Heart right ventricle (tissue), 16 donors: ENCODE measurements around the gene PIK3CB. TPM values are rescaled to one million over a fixed set of nuclear protein-coding genes. Genes with fewer than 3 reads are reported as not detected.

ENCODE experiments used
- ATAC-seq, 8 donors: fragments of 200-7000 bp; cut with Tn5 transposase; one replicate each; pipeline ENCODE4 v1.9.1; 2020; ENCODE audit warnings: mild to moderate bottlenecking in 8 of 8, moderate library complexity in 8 of 8, moderate number of reproducible peaks in 1 of 8
- DNase-seq, 2 donors: peaks; one replicate each; pipeline ENCODE4 v3.0.0-alpha.2; 2020
- H3K27ac ChIP-seq, 10 donors: fragments of 200-600 bp; sonication (generic) in 2 of 10; one replicate each; pipeline versions ENCODE4 v1.5.0 to v1.8.0; 2020 to 2022; ENCODE audit warnings: mild to moderate bottlenecking in 3 of 10
- H3K27me3 ChIP-seq, 7 donors: fragments of 200-600 bp; one replicate each; pipeline ENCODE4 v1.8.0; 2021 to 2022; ENCODE audit warnings: mild to moderate bottlenecking in 2 of 7
- H3K36me3 ChIP-seq, 9 donors: fragments of 200-600 bp; sonication (generic) in 1 of 9; one replicate each; pipeline versions ENCODE4 v1.5.0 to v1.8.0; 2020 to 2022; ENCODE audit warnings: mild to moderate bottlenecking in 2 of 9
- H3K4me1 ChIP-seq, 9 donors: fragments of 200-600 bp; sonication (generic) in 1 of 9; one replicate each; pipeline versions ENCODE4 v1.5.0 to v1.8.0; 2020 to 2022; ENCODE audit warnings: mild to moderate bottlenecking in 4 of 9
- H3K4me3 ChIP-seq, 10 donors: fragments of 200-600 bp; sonication (generic) in 2 of 10; one replicate each; pipeline versions ENCODE4 v1.5.0 to v1.8.0; 2020 to 2022; ENCODE audit warnings: mild to moderate bottlenecking in 7 of 10, moderate library complexity in 2 of 10
- H3K9me3 ChIP-seq, 11 donors: fragments of 200-600 bp in 10 of 11; sonication (generic) in 2 of 11; one replicate each; pipeline versions ENCODE4 v1.5.0 to v1.8.0; 2013 to 2022; ENCODE audit warnings: mild to moderate bottlenecking in 2 of 11, control low read depth in 1 of 11, moderate library complexity in 1 of 11
- CTCF ChIP-seq, 9 donors: fragments of 200-600 bp; sonication (generic) in 2 of 9; IDR thresholded peaks; one replicate each; pipeline versions ENCODE4 v1.5.0 to v1.8.0; 2021 to 2022; ENCODE audit warnings: antibody characterized with exemption in 9 of 9, mild to moderate bottlenecking in 5 of 9, moderate library complexity in 1 of 9
- WGBS, 2 donors: extraction: QIAGEN DNeasy Blood & Tissue Kit; methylation state at CpG; one replicate each; pipeline ENCODE4 v1.1.7; 2013; ENCODE audit warnings: inconsistent platforms in 1 of 2; 5-methylcytosine and 5-hydroxymethylcytosine counted together
- intact Hi-C, 10 donors: fragments of 100-400 bp; cut with DNase I; formaldehyde crosslinking; loops; one replicate each; pipeline versions ENCODE4 v1.11.1 to v1.14.2; 2022
- polyA plus RNA-seq, 2 donors: library from polyadenylated mRNA; stranded (reverse); fragments of 200-250 nt; gene quantifications; one replicate each; pipeline ENCODE4 v1.2.3, GENCODE V29; 2013
- total RNA-seq, 10 donors: library from RNA; stranded (reverse); fragmentation: NEBNext Ultra II Directional in 3 of 10; extraction: Animal tissue kit (Norgen Biotek cat#: 25700) in 3 of 10; gene quantifications; one replicate each; pipeline versions ENCODE4 v1.2.1 to v1.2.4, GENCODE V29; 2021 to 2023
- donor health status: Arrhythmogenic right ventricular cardiomyopathy.
- donor health status: ischemic (EF 13 %, LVEDD 7.1; RV severe dilation, severe dysfunction).
- donor health status: healthy with polysubstance abuse.
- donor health status: DM: no; HTN: yes; CAD: no.
- donor health status: DM: no; HTN: no; CAD: no.
- donor health status: ischemic (EF 25% LVEDD 6.9; RV normal size, moderate dysfunction).
- donor health status: ischemic (EF 25% LVEDD 5.7; RV mildly dilated, moderate dysfunction).
- donor health status: healthy.
- donor health status: DM: yes; HTN: yes; CAD: no.
- donor health status: Ischemic cardiomyopathy.
- donor health status: ischemic (EF 35%, LVEDD 5.7; RV mildly dilated, moderate dysfunction).
- donor health status: nonischemic (EF 11% LVEDD 7.7; RV severe dilation, severe dysfunction).
- donor health status: DM: yes; HTN: yes; CAD: no.
- donor health status: PGD.
- donor health status: ischemic (EF 29% LVEDD 5.4; RV normal size, mild dysfunction).
- donor health status: nonischemic (EF 23%, LVEDD 6.1; RV moderate dilation, normal function).

The PIK3CB gene
- total and polyA plus RNA-seq, 12 donors: 8.1 to 45.7 (median 29.3) TPM

GRCh38 chr3:138872632-138873031 is 37.9 kb upstream of the PIK3CB start:
- H3K27me3 ChIP-seq: no peaks in the 10 kb centered on the region
- no peaks in the 10 kb centered on the region for H3K36me3 ChIP-seq
- H3K4me3 ChIP-seq: no peak overlapping the region
- H3K4me1 ChIP-seq: peaks cover 0 to 19% (median 0%) of the 10 kb centered on the region in 9 donors
- 91 to 96% methylated on average over 4 of the region's 4 CpGs for WGBS, 2 donors
- DNase-seq: no peak
- no peak for ATAC-seq
- H3K27ac ChIP-seq: peak overlapping the region in 1 of 10 donors; percentile 79
- H3K9me3 ChIP-seq: peaks cover 0 to 8% (median 0%) of the 10 kb centered on the region in 11 donors
- TF ChIP-seq CTCF (IDR thresholded peaks at IDR 0.05): no peak
- intact Hi-C loops: no loop called here

GRCh38 chr3:138867996-138868395 is 33.3 kb upstream of the PIK3CB start:
- no peak for DNase-seq
- H3K9me3 ChIP-seq: no peaks in the 10 kb centered on the region
- no peak overlapping the region for H3K4me3 ChIP-seq
- WGBS, 2 donors: 9 to 20% methylated on average over 1 of the region's 1 CpG
- H3K36me3 ChIP-seq: no peaks in the 10 kb centered on the region
- ATAC-seq: peak in 1 of 8 donors; percentile 46
- peak overlapping the region in 2 of 10 donors; percentile 35 to 49 for H3K27ac ChIP-seq
- H3K4me1 ChIP-seq: peaks cover 0 to 16% (median 7%) of the 10 kb centered on the region in 9 donors
- no peak for TF ChIP-seq CTCF (IDR thresholded peaks at IDR 0.05)
- H3K27me3 ChIP-seq: no peaks in the 10 kb centered on the region
- intact Hi-C loops: no loop called here

- no peak for DNase-seq
- 94% methylated on average over 4 of the region's 4 CpGs for WGBS, 2 donors
- peaks cover 4 to 33% (median 21%) of the 10 kb centered on the region in 9 donors for H3K4me1 ChIP-seq
Observed at GRCh38 chr3:138863776-138864113, 29.0 kb upstream of the PIK3CB start.

GRCh38 chr3:138862924-138863775 is 28.4 kb upstream of the PIK3CB start:
- DNase-seq (peak in 1 of 2 donors; percentile 14), ATAC-seq (peak in 7 of 8 donors; percentile 58 to 90 (median 80))
- Histone ChIP-seq H3K9me3 (no peaks in the 10 kb centered on the region), H3K27ac (peak overlapping the region in 9 of 10 donors; percentile 24 to 88 (median 77)), H3K27me3 (no peaks in the 10 kb centered on the region), H3K4me1 (peaks cover 4 to 32% (median 21%) of the 10 kb centered on the region in 9 donors), H3K36me3 (no peaks in the 10 kb centered on the region), H3K4me3 (peak overlapping the region in 7 of 10 donors; percentile 0 to 35 (median 10))
- WGBS, 2 donors: 36 to 37% methylated on average over 11 of the region's 11 CpGs
- intact Hi-C loops: no loop called here
- TF ChIP-seq CTCF (IDR thresholded peaks at IDR 0.05): no peak

More at GRCh38 chr3:138863776-138864113, 29.0 kb upstream of the PIK3CB start:
- ATAC-seq: no peak
- TF ChIP-seq CTCF (IDR thresholded peaks at IDR 0.05): no peak
- no peak overlapping the region for H3K4me3 ChIP-seq
- H3K27me3 ChIP-seq: no peaks in the 10 kb centered on the region
- no peaks in the 10 kb centered on the region for H3K36me3 ChIP-seq
- intact Hi-C loops: no loop called here
- peak overlapping the region in 7 of 10 donors; percentile 64 to 88 (median 78) for H3K27ac ChIP-seq
- H3K9me3 ChIP-seq: no peaks in the 10 kb centered on the region
